ENCODE results near the gene TMEM39A. TPM values are rescaled to one million over a fixed set of nuclear protein-coding genes. Genes with fewer than 3 reads are reported as not detected.

Gene TMEM39A
- total and polyA plus RNA-seq, 10 of the 15 experiments (the other 5 are each of a cell fraction or from before 2014, with no cell fraction given): 10.8 to 44.7 (median 33.2) TPM

DNA sequence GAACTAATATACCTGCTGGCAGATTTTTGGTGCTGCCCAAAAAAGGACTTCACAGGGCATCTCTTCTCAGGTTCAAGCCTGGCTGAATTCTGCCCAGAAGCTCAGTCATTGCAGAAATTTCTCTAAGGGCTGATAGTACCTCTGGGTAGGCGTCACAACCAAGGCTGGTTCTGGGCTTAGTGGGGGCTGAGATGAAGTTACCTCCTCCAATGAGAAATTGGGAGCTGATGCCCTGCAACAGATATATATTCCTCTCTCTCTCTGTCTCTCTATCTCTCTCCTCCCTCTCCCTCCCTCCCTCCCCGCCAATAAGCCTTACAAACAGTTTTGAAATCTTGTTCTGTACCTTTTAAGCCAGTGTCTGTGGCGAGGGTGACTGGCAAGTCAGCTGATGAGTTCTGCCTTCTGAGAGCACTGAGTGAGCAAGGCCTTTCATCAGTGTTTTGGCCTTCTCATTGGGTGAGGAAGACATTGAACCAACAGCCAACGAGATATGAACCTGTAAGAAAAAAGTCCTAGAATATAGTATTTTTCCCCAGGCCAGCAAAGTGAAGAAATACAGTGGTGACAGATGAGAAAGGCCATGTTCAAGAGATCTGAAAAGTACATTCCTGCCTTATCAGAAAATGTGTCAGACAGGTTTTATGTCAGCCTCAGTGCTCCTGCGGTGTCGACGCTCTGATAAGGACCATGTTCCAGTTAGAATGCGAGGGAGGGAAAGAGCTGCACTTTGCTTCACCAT lies 45.5 kb downstream of the TMEM39A start:
- 95% methylated on average over 7 of the region's 8 CpGs for WGBS (ENCODE audit: insufficient coverage, insufficient replicate concordance, low lambda C conversion rate, missing lambda C conversion rate)
- no peaks in the 10 kb centered on the region for H3K4me1 ChIP-seq (ENCODE audit: control insufficient read depth, insufficient read depth, low read length)
- ChIA-PET POLR2A (no interaction called here), RAD21 (ENCODE audit: unreplicated experiment) (no interaction called here), CTCF (interaction anchor here (1.2 to 1.6 kb wide), 2 partner anchors 20 kb away, joined by 3 read pairs; no protein-coding TSS in a partner anchor), SMC1A (ENCODE audit: uncharacterized antibody, unreplicated experiment) (interaction anchor here (1.2 kb wide), 1 partner anchor 278 kb away, joined by 4 read pairs; no protein-coding TSS in a partner anchor)
- no peak overlapping the region for H3K4me2 ChIP-seq (ENCODE audit: control insufficient read depth, insufficient read depth)
- no peaks in the 10 kb centered on the region for H3K9me3 ChIP-seq (replicated peaks; ENCODE audit: control insufficient read depth, insufficient read depth, low read length)
- no peaks in the 10 kb centered on the region for H4K20me1 ChIP-seq (ENCODE audit: control insufficient read depth, insufficient read depth)
- no peaks in the 10 kb centered on the region for H3K79me2 ChIP-seq (ENCODE audit: control insufficient read depth, insufficient read depth, low read length)
- ATAC-seq: no peak
- BruUV-seq (replicated peaks): no TSS peak
- no peak overlapping the region for H3K9ac ChIP-seq (ENCODE audit: control insufficient read depth, insufficient read depth, low read length)
- H3K27ac ChIP-seq (ENCODE audit: control insufficient read depth, insufficient read depth): no peak overlapping the region
- H2AFZ ChIP-seq (ENCODE audit: control insufficient read depth, low read depth, low read length): no peak overlapping the region
- no peaks in the 10 kb centered on the region for H3K27me3 ChIP-seq (replicated peaks in 1 of 2; ENCODE audit: control insufficient read depth in 2 of 2, insufficient read depth in 2 of 2, low read length in 1 of 2)
- no peak for FAIRE-seq
- no peak overlapping the region for H3K4me3 ChIP-seq
- peaks cover 5 to 8% of the 10 kb centered on the region in 2 experiments; a peak in 3 of 4 replicates for H3K36me3 ChIP-seq (ENCODE audit: control insufficient read depth in 2 of 2, insufficient read depth in 2 of 2, low read length in 1 of 2)
- in situ Hi-C loops (cut with MboI): no loop called here
- intact Hi-C loops (cut with micrococcal nuclease; ENCODE audit: unreplicated experiment): no loop called here
- DNase-seq (ENCODE audit: low read depth, low spot score): no peak
- TF ChIP-seq MEF2A (IDR thresholded peaks at IDR 0.05; ENCODE audit: insufficient read depth, low read depth, low read length): no peak
- TF ChIP-seq RAD51 (IDR thresholded peaks at IDR 0.05): no peak
- TF ChIP-seq BRCA1 (IDR thresholded peaks at IDR 0.05; ENCODE audit: low read depth, low read length): no peak
- TF ChIP-seq, protein P1, sequence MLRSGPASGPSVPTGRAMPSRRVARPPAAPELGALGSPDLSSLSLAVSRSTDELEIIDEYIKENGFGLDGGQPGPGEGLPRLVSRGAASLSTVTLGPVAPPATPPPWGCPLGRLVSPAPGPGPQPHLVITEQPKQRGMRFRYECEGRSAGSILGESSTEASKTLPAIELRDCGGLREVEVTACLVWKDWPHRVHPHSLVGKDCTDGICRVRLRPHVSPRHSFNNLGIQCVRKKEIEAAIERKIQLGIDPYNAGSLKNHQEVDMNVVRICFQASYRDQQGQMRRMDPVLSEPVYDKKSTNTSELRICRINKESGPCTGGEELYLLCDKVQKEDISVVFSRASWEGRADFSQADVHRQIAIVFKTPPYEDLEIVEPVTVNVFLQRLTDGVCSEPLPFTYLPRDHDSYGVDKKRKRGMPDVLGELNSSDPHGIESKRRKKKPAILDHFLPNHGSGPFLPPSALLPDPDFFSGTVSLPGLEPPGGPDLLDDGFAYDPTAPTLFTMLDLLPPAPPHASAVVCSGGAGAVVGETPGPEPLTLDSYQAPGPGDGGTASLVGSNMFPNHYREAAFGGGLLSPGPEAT (IDR thresholded peaks at IDR 0.05; ENCODE audit: low read depth): no peak
- no peak for TF ChIP-seq IRF4 (IDR thresholded peaks at IDR 0.05; ENCODE audit: low read depth, low read length)
- no peak for TF ChIP-seq ESRRA (IDR thresholded peaks at IDR 0.05; ENCODE audit: low read length)
- TF ChIP-seq, protein P2, sequence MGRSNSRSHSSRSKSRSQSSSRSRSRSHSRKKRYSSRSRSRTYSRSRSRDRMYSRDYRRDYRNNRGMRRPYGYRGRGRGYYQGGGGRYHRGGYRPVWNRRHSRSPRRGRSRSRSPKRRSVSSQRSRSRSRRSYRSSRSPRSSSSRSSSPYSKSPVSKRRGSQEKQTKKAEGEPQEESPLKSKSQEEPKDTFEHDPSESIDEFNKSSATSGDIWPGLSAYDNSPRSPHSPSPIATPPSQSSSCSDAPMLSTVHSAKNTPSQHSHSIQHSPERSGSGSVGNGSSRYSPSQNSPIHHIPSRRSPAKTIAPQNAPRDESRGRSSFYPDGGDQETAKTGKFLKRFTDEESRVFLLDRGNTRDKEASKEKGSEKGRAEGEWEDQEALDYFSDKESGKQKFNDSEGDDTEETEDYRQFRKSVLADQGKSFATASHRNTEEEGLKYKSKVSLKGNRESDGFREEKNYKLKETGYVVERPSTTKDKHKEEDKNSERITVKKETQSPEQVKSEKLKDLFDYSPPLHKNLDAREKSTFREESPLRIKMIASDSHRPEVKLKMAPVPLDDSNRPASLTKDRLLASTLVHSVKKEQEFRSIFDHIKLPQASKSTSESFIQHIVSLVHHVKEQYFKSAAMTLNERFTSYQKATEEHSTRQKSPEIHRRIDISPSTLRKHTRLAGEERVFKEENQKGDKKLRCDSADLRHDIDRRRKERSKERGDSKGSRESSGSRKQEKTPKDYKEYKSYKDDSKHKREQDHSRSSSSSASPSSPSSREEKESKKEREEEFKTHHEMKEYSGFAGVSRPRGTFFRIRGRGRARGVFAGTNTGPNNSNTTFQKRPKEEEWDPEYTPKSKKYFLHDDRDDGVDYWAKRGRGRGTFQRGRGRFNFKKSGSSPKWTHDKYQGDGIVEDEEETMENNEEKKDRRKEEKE (IDR thresholded peaks at IDR 0.05): no peak
- TF ChIP-seq, protein P3, sequence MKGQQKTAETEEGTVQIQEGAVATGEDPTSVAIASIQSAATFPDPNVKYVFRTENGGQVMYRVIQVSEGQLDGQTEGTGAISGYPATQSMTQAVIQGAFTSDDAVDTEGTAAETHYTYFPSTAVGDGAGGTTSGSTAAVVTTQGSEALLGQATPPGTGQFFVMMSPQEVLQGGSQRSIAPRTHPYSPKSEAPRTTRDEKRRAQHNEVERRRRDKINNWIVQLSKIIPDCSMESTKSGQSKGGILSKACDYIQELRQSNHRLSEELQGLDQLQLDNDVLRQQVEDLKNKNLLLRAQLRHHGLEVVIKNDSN (IDR thresholded peaks at IDR 0.05; ENCODE audit: borderline replicate concordance, extremely low read length, insufficient read depth, low read depth, low read length): no peak
- TF ChIP-seq, protein P4, sequence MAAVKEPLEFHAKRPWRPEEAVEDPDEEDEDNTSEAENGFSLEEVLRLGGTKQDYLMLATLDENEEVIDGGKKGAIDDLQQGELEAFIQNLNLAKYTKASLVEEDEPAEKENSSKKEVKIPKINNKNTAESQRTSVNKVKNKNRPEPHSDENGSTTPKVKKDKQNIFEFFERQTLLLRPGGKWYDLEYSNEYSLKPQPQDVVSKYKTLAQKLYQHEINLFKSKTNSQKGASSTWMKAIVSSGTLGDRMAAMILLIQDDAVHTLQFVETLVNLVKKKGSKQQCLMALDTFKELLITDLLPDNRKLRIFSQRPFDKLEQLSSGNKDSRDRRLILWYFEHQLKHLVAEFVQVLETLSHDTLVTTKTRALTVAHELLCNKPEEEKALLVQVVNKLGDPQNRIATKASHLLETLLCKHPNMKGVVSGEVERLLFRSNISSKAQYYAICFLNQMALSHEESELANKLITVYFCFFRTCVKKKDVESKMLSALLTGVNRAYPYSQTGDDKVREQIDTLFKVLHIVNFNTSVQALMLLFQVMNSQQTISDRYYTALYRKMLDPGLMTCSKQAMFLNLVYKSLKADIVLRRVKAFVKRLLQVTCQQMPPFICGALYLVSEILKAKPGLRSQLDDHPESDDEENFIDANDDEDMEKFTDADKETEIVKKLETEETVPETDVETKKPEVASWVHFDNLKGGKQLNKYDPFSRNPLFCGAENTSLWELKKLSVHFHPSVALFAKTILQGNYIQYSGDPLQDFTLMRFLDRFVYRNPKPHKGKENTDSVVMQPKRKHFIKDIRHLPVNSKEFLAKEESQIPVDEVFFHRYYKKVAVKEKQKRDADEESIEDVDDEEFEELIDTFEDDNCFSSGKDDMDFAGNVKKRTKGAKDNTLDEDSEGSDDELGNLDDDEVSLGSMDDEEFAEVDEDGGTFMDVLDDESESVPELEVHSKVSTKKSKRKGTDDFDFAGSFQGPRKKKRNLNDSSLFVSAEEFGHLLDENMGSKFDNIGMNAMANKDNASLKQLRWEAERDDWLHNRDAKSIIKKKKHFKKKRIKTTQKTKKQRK (IDR thresholded peaks at IDR 0.05; ENCODE audit: low read depth, low read length): no peak
- TF ChIP-seq, protein P5, sequence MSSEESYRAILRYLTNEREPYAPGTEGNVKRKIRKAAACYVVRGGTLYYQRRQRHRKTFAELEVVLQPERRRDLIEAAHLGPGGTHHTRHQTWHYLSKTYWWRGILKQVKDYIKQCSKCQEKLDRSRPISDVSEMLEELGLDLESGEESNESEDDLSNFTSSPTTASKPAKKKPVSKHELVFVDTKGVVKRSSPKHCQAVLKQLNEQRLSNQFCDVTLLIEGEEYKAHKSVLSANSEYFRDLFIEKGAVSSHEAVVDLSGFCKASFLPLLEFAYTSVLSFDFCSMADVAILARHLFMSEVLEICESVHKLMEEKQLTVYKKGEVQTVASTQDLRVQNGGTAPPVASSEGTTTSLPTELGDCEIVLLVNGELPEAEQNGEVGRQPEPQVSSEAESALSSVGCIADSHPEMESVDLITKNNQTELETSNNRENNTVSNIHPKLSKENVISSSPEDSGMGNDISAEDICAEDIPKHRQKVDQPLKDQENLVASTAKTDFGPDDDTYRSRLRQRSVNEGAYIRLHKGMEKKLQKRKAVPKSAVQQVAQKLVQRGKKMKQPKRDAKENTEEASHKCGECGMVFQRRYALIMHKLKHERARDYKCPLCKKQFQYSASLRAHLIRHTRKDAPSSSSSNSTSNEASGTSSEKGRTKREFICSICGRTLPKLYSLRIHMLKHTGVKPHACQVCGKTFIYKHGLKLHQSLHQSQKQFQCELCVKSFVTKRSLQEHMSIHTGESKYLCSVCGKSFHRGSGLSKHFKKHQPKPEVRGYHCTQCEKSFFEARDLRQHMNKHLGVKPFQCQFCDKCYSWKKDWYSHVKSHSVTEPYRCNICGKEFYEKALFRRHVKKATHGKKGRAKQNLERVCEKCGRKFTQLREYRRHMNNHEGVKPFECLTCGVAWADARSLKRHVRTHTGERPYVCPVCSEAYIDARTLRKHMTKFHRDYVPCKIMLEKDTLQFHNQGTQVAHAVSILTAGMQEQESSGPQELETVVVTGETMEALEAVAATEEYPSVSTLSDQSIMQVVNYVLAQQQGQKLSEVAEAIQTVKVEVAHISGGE (CRISPR knock-in tag; IDR thresholded peaks at IDR 0.05): no peak

All from GM12878 (cell line).